ENCODE data around the gene KCNT2.
"Not testable (repeated sequence)": the region's sequence is repeated elsewhere in the genome, so short reads cannot be mapped to it uniquely, and the experiment has no call there.

The KCNT2 gene

DNA sequence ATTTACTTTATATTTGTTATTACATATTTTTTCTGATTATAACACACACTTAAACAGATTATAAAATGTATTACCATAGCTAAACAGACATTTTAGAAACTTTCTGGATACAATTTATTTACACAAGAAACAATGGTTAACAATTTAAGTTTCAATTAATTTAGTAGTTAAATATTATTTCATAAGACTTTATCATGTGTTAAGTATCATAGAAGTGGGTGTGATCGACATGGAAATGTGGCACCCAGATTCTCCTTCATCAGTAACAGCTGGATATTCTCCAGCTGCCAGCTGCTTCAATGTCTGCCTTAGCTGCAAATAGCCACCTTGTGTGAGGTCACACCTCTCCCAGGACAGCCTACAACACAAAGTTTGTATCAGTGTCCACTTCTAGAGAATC is 97.8 kb downstream of the KCNT2 start:
- no peak for DNase-seq

DNA sequence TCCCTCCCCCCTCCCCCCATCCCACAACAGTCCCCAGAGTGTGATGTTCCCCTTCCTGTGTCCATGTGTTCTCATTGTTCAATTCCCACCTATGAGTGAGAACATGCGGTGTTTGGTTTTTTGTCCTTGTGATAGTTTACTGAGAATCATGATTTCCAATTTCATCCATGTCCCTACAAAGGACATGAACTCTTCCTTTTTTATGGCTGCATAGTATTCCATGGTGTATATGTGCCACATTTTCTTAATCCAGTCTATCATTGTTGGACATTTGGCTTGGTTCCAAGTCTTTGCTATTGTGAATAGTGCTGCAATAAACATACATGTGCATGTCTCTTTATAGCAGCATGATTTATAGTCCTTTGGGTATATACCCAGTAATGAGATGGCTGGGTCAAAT is 104.0 kb downstream of the KCNT2 start:
- DNase-seq = not testable (repeated sequence)

DNA sequence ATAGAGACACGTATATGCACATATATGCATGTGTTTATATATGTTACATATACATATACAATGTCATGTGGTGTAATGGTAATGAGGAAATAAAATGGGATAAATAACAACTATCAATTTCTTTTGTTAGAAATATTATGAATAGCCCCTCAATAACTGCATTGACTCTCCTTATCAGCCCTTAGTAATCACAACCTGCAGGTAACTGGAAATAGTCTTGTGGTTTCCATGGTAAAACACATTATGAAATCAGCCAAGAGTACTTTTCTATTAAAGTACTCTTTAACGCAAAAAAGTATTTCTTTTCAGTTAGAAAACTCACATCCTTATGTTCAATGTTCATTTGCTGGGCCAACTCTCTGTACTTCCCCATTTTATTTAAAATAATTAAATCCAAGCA is 105.8 kb downstream of the KCNT2 start:
- DNase-seq = no peak

DNA sequence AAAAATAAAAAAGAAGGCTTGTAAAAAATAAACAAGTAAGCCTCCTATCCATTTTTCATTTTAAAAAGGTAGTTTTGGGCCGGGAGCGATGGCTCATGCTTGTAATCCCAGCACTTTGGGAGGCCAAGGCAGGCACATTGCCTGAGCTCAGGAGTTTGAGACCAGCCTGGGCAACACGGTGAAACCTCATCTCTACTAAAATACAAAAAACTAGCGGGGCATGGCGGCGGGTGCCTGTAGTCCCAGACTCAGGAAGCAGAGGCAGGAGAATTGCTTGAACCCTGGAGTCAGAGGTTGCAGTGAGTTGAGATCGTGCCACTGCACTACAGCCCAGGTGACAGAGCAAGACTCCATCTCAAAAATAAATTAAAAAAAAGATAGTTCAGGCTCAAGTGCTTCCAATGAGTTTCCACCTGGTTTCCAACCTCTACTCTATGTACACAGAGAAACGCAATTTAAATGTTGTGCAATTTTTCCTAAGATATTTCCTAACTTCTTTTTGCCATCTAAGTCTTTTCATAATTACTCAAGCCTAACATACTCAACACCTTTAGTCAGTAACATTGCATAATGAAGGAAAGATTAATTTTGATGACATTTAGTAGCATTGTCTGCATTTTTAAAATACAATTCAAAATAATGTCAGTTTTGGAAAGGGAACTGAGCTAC is 106.3 kb downstream of the KCNT2 start:
- DNase-seq = no peak

DNA sequence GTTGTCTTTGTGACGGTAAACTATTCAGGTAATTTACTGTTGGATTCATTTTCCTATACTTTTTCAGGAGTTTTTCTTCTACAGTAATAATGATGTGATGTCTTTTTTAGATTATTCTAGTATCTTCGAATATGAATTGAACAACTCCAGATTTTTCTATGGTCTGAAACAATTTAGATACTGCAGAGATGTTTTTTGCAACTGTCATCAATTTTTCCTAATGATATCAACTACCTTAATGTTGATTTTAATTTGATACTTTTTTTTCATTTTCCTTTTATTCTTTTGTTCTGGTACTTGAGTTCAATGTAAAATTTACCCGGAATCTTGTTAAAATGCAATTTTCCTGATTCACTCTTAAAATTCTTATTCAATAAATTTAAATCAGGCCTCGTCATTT is 110.4 kb downstream of the KCNT2 start:
- no peak for DNase-seq

DNA sequence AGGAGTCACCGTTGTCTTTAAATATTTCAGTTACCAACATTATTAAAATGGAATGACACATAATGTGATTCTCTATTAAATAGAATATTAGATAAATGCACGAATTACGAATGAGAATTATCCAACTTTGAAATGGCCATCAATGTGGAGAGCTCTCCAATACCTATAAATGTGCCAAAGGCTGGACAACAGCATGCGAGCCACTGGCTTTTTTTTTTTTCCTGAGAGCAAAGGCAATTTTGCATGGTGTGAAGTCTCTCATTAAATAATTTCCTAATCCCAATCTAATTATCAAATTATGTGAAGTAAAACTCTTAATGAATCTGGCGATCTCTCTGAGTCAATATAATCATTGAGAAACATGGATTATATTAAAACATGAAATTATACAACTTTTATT is 113.5 kb downstream of the KCNT2 start:
- no peak for DNase-seq

DNA sequence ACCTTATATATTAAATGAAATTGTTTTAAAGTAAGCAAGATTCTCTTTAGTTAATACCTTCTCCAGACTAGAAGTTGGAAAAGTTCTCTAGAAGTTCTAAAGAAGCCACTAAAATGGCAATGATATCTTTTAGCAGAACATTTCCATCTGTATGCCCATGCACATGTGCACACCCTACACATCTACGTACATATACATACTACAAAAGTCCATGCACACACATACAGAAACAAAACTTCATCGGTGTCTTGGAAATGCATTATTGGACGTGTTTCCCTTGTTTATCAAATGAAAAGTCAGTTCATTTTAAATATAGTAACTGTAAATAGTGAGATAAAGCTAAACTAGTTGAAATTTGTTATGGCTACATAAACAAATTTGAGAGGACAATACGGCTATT is 114.4 kb downstream of the KCNT2 start:
- DNase-seq = no peak

DNA sequence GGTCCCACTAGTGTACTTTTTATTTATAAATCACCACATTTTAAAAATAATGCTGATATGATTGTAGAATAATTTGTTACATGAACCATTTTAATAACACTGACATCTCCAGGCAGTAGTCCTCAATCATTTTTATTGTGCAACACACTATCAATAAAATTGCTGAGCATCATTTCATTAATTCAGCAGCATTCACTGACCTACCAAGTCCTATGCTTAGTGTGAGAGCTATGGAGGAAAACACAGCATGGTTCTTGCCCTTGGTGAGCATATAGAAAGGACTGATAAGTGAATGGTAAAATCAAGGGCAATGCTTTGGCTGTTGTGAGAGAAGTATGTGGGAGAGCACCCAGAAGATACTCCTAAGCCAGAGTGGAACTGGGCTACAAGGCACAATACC is 119.7 kb downstream of the KCNT2 start:
- DNase-seq = no peak

DNA sequence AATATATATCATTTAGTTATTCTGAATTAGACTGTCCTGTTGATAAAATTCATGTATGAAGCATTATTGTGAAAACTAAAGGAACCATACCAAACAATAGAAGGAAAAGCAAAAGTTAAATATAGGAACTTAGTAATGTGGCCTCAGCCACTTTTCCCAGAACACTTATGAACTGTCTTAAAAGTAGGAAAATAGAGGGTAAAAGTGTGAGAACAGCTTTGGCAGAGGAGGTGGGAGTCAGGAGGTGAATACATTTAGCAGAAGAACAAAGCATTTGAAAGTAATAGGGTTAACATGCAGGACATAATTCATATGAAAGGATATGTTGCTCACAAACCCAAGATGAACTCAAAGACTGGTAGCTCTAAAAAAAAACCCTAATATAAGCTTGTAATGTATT is 121.9 kb downstream of the KCNT2 start:
- DNase-seq = no peak

DNA sequence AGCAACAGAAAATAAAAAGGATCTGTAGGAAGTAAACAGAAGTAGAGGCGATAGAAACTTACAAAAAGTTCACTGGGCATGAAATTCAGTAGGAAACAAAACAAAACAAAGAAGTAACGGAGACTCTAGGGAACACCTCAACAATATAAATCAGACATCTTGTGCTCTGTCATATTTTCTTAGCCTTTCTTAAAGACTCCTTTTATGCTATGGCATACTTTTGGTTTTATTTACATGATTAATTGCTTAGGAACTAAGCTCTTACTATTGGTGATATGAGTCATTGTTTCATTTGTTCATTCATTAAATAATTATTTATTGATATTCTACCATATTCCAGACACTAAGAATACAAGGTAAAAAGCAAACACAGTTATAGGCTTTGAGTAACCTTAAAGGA is 126.6 kb downstream of the KCNT2 start:
- DNase-seq = no peak

DNA sequence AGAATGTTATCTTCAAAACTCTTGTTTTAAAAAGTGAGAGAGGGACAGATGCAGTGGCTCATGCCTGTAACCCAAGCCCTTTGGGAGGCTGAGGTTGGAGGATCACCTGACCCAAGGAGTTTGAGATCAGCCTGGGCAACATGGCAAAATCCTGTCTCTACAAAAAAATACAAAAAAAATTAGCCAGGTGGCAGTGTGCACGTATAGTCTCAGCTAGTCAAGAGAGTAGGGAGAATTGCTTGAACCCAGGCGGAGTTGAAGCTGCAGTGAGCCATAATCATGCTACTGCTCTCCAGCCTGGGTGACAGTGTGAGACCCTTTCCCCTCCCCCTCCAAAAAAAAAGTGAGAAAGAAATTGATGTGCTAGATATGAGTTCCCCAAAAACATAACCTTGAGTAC is 131.0 kb downstream of the KCNT2 start:
- DNase-seq = no peak

DNA sequence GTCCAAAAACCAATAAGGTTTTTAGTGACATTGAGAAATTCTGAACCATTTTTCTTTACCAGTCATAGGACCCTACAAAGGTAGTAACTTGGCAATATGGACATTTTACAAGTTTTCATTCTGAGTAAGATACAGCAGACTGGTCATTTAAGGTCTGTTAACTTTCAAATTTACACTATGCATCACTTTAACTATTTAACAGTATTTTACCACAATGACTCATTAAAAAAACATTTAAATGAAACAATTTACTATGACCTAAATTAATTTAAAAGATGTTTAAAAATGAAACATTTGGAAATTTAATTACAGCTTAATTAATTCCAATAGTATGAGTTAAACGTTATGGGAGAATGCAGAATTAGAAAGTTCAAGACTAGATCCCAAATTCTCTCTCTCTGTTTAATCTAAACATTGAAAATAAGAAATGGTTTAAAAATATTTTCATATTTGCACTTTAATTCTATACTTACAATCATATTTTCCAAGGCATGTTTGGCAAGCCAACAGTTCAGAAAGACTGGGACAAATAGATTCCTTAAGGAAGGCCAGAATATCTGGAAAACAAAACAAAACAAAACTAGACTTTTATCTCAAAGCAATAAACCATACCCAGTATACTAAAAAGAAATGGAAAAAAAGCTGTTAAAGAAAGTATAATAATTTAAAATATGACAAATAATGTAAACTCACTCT is 140.9 kb downstream of the KCNT2 start:
- DNase-seq = no peak

DNA sequence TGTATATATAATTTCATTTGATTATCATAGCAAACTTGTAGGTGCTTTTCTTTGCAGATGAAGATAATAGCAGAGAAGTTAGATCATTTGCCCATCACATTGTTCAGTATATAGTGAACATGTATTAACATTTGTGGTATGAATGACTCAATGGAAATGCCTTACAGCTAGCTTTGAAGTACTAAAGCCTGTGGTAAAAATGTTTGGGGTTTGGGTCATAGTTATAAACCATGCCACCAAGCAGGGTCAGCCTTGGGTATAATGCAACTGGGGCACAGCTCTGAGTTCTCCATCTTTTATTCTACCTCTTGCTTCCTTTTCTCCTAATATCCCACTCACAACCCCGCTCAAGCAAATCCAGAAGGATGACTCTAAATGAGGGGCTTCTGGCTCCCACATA is 141.6 kb downstream of the KCNT2 start:
- no peak for DNase-seq

DNA sequence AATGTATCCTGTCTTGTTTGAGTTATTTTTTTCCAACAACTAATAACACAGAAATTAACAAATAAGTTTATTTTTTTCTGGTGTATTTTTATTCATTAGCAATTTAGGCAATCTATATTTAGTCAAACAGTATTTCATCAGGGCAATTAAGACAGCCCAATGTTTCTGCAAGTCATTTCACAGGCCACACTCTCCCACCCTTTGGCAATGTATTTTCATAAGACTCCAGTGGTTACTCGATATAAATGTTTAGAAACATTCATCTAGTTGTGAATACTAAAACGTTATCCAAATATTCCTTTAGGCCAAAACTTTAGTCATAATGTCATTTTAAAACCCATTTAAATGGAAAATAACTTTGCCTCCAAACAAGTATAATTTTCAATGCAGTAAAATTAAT is 142.1 kb downstream of the KCNT2 start:
- DNase-seq = no peak

DNA sequence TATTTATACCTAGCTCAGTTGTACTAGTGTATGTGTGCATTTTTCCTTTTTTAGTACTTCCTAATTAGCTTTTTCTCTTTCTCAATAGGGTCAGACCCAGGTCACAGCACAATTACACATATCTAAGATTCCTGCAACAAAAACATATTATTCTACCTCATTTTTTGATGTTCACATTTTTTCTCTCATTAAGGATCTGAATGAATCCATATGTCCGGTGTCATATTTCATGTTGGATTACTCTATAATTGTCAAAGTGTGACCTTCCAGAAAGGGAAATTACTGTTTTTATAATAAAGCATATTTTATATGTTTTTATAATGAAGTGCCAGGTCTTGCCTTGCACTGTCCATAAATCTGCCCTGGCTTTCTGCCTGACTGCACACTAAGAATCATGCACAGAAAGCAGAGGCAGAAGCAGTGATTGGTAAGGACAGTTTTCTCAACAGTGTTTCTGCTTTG is 143.7 kb downstream of the KCNT2 start:
- no peak for DNase-seq

DNA sequence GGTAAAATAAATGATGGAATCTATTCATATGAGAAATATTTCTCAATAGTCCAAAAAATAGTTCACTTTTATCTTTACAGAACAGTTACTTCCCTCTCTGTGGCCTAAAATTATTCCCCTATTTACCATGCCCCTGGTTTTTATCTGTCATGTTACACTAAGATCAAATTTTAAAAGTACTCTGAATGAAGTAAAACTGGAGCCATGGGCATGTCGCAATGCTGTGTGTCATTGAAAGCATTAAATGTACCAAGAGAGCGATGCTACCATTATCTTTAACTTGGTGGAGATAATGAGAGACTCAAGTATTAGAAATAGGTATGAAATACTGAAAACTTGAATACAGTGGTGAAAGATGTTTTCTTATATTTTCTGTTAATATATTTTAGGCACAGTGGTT is 146.2 kb downstream of the KCNT2 start:
- DNase-seq = no peak

DNA sequence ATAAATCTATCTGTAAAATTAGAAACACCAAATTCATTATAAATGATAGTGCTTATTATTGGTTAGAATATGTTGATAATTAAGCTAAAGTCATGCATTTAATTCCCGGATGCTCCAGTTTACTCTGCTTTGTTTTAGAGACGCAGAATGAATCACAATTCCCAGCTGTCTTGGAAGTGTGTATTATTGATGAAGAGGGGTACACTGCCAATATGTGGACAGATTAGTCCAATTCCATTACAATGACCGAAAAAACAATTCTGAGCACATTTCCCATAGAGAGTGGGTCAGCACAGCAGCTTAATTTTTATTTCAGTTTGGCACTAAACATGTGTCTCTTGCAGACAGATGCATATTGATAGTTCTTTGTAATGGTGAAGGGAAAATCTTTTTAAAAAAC is 146.7 kb downstream of the KCNT2 start:
- no peak for DNase-seq

DNA sequence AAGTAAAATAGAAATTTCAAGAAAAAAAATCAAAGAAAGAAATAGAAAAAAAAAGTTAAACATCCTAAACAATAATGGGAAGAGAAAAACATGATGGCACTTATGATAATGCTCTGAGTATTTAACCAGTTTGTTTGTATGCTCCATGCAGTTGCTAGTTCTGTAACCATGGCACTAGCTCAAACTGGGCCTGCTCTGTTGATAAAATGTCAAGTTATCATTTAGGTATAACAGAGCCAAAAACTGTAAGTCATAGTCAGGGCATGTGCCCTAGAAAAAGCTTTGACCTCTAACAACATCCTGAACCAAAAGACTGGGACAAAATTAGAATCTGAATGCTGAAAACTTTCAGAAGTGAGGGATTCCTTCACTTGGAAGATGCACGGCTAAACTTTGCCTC is 148.9 kb downstream of the KCNT2 start:
- no peak for DNase-seq

DNA sequence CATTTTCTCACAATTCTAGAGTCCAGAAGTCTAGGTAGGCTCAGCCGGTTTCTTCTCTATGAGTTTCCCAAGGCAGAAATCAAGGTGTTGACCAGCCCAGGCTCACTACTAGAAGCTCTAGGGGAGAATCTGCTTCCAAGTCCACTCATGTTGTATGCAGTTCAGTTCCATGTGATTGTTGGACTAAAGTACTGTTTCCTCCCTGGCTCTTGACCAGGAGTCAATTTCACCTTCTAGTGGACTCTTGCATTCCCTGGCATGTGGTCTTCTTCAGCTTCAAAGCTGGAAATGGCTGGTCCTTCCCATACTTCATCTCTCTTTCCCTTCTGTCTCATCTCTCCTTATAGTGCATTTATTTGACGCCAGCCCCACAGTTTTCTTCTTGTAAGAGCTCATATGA is 153.4 kb downstream of the KCNT2 start:
- DNase-seq = no peak

DNA sequence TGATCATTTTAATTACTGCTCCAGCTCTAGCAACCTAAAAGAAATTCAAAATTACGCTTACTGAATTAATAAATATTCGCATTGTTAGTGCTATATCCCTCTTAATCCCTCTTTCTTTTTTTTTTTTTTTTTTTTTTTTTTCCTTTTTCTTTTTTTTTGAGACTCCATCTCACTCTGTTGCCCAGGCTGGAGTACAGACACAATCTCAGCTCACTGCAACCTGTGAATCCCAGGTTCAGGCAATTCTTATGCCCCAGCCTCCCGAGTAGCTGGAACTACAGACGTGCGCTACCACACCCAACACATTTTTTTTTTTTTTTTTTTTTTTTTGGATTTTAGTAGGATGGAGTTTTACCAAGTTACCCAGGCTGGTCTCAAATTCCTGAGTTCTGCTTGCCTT is 157.1 kb downstream of the KCNT2 start:
- DNase-seq = no peak

DNA sequence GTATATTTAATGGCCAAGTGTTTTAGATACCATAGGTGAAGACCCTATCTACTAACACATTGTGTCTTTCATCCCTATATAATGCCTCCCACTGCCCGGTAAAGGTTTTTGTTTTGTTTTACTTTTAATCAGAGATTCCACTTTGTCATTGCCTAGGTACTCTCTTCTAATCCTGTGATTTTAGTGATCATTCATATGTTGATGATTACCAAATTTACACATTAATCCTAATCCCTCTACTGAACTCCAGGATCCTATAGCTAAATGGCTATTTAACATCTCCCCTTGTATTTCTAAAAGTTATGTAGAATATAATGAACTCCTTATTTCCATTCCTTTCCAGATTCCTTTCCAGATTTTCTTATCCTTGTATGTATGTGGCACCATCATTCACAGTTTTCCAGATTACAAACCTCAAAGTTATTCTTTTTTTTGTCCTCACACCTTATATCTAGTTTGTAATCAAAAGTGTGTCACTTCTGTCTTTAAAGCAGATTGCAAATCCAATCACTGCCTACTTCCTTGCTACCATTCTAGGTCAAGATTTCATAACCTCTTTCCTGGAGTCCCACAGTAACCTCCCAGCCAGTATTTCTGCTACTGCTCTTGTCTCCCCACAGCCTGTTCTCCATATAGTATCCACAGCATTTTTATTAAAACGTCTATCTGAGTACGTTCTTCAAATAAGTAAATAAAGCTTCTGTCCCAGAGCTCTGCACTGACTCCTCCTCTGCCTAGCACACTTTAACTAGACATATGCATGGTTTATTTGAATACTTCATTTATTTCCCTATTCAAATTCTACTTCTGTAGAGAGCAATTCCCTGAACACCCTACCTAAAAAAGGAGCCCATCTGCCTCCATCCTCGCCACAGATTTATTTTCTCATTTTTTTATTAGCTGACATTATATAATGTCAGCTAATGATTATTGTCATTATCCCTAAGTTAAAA is 157.8 kb downstream of the KCNT2 start:
- no peak for DNase-seq

DNA sequence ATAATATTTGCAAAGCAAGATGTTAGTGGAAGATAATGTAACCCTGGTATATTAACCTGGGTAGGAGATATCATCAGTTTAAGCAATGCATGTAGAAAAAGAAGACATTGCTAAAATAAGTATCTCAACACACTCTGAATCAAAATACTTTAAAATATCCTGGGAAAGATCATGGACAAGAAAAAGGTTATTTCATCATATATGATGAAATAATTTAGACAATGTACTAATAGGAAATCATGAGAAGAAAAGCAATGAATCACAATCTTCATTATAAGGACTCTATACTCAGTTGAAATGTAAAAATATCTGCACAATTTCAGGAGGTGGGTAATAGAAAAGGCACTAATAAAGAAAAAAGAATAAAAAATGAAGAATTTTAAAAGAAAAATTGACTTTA is 158.8 kb downstream of the KCNT2 start:
- DNase-seq = no peak

DNA sequence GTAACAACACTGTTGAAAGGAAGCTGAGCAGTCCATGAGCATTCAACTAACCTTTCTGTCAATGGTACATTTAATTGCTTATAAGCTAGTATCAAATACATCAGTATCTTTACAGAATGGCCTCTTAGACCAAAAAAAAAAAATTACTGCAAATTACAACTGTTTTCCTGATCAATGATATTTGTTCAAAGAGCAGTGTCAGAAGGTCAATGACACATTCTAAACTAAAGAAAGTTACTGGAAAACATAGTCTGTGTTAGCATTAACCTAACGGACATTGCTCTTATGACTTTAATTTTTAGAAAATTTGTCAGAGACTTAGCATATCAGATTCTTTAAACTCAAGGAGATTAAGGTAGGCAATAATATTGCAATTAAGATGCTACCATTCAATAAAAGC is 162.5 kb downstream of the KCNT2 start:
- DNase-seq = no peak

DNA sequence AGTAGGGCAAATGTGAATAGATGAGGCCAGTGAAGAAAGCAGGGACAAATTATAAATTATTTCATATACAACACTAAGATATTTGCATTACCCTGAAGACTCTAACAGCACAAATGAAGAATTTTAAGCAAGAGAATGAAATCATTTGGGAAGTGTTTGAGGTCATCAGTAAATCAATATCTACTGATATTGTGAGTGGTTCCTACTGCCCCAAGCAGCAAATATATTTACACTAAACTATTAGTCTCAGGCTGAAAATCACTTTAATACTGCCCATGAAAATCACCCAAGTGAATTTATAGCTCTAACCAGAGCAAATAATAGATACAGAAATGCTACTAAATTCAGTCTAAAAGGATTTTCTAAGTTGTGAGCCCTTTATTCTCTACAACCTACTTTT is 163.6 kb downstream of the KCNT2 start:
- DNase-seq = no peak

Measured in stimulated activated CD4-positive, alpha-beta T cell treated with anti-CD3 and anti-CD28 coated beads, Interleukin-4, amount 100 ng/mL, for 4 hours (primary cell).